HuH-7 (cell line): ENCODE data around the gene SAMD7.
A peak's percentile ranks its signal among the peaks of the same experiment; 100 is the strongest.

Source experiments
- DNase-seq: peaks from one replicate; pipeline ENCODE4 v3.0.0; 2011; ENCODE audit warnings: low spot score

Gene SAMD7, protein sequence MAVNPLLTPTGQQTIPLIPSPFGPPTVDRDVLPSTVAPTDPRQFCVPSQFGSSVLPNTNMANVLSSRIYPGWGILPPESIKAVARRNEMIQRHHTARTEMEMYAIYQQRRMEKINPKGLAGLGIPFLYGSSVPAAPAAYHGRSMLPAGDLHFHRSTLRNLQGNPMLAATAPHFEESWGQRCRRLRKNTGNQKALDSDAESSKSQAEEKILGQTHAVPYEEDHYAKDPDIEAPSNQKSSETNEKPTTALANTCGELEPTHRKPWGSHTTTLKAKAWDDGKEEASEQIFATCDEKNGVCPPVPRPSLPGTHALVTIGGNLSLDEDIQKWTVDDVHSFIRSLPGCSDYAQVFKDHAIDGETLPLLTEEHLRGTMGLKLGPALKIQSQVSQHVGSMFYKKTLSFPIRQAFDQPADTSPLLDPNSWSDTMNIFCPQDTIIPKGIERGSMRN

DNA sequence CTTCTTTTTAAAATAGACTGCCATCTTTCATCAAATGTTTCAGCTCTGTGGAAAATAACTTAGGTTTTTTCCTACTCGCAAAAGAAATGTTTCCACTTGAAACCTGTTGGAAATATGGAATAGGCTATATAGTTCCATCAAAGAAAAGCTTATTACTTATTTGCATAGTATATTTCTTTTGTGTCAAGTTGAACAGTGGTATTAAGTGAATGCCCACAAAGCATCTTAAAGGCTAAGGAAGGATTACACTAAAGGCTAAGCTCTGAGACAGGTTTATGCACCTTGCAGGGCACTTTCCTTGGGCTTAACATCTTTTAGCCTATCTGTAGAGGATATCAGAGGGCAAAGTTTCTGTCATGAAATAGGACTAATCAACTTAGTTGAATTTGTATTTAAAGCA lies at the start of gene SAMD7:
Gene SAMD7 (plus strand): TSS at position 301 of the 400 bp plus-strand sequence. CDS start 7,927 bp downstream, outside the sequence.
- no peak for DNase-seq

DNA sequence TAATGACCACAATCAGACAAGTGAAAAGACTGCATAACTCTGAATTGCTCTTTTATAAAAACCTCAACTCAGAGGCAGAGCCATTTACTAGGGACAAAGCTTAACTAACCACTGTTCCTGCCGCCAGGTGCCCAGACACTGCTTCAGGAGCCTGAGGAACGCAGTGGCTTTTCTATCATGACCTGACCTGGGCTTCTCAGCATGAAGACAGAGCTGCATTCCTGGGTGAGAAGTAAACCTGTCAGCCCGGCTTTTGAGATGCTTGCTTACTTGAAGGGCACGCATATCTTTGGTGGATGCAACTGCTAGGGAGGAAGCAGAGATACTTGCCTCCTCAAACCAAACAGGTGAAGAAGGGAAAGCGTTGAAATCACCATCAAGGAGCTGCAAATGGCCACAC lies 49.5 kb upstream of the SAMD7 start:
- DNase-seq: no peak

DNA sequence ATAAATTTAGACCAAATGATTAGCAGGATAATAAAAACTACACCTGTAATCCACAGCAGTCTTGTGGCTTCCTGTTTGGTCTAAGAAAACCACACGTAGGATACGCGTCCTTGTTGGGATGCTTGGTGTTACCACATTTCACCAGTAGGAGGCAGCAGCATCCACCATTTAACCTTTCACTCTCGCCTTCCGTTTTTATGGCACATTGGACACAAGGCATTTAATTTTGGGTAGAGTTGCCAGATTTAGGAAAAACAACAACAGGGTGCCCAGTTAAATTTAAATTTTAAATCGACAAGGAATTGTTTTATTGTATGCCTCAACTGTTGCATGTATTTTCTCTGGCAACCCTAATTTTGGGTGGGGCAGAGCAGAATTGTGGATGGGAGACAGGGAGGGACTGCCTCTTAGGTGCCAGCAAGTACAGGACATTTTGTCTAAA lies 47.9 kb upstream of the SAMD7 start:
- DNase-seq: peak; percentile 47

DNA sequence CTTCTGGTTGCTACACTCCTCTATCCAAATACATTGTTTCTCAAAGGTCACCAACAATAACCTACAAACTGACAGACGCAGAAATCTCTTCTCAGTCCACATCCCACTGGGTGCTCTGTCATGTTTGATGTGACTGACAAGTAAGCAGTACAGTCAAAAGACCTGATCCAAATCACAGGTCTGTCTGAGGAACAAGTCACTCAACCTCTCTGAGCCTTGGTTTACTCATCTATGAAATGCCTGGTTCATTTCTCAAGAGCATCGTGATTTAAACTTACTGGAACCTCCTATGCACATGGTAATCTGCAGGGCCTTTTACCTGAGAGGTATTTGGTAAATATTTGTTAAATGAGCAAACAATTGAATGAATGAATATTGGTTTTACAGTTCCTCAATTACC lies 47.1 kb upstream of the SAMD7 start:
- no peak for DNase-seq

DNA sequence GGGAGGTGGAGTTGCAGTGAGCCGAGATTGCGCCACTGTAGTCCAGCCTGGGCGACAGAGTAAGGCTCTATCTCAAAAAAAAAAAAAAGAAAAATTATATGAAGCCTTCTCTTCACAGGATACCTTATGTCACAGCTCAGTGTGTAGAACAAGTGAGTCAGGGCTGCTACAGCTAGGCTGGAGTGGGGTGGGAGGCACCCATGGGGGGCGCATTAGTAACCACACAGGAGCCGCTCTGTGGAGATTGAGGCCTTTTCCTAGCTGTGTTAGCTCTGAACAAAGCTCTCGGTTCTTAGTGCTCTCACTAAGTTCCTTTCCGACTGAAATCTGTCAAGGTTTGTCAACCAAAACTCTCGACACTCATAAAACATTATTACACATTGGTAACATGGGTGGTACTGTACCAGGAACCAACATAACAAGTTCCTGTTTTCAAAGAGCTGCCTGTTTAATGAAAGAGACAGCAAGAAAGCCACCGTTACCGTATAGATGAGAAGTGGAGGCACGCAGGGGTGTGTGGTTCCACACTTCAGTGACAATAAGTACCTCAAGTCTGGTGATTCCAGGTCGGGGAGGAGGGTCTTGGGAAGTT lies 46.1 kb upstream of the SAMD7 start:
- no peak for DNase-seq

DNA sequence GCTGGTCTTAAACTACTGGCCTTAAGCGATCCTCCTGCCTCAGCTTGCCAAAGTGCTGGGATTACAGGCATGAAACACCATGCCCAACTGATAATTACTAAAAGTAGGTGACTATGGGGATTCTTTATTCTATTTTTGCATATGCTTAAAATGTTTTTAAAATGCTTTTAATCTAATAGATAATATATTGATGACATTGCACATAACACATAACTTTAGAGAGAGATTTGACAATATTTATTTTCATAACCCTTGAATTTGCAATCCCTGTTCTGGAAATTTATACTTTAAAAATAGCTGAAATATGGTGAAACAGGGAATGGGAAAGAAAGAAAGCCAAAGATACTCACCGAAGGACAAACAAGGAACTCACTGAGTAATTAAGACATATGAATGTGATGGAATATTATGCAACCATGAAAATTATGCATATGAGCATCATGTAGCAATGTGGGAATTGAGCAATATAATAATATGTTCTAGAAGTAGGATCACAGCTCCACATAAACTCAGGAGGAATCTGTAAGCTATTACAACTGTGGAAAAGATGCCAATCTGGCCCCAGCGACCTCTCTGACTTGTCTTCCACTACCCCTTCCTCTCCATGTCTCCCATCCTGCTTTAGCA lies 43.7 kb upstream of the SAMD7 start:
- no peak for DNase-seq

DNA sequence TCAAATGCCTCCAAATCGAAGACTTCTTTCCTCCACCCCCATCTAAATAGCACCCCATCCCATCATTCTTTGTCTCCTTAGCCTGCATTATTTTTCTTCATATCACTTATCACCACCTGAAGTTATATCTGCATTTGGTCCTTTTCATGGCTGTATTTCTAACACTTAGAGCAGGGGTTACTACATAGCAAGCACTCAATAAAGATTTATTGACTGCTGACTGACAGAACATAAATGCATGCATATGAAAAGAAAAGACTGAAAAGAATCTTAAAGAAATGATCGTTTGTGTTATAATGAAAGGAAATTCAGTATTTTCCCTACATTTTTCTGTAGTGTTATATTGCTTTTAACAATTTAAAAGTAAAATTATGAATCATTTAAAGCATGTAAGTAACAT lies 43.0 kb upstream of the SAMD7 start:
- DNase-seq: no peak

DNA sequence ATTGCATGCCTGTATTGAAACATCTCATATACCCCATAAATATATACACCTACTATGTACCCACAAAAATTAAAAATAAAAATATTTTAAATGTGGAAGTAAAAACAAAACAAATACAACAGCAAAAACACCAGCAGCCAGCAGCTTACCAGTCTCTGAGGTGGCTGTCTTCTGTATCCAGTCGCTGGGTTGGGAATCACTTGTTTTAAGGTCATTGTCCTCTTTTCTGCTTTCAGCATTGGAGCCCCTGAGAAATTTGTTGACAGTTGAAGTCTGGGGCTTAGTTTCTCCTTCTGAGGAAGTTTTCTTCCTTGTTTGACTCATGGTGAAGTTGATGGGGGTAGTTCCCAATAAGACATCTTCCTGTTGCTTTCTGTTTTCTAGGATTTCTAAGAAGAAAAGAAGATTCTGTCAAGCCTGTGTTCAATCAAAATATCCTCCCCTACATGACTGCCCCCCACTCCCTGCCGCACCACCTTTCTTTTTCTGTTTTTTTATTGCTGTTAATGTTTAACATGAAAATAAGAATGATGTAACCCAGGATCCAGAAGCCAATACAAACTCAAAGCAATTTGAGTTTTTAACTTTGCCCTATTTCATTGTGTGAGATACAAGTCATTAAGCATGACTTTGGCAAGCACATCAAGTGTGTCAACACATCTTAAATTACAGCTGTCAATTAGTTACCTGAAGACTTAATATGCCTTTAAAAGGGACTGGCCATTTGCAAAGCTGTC lies 41.7 kb upstream of the SAMD7 start, which contains the start of gene LRRC31:
Gene LRRC31 (minus strand): TSS at position 452 of the 737 bp plus-strand sequence. CDS start 128 bp downstream, at position 324.
- peak; percentile 31 for DNase-seq

DNA sequence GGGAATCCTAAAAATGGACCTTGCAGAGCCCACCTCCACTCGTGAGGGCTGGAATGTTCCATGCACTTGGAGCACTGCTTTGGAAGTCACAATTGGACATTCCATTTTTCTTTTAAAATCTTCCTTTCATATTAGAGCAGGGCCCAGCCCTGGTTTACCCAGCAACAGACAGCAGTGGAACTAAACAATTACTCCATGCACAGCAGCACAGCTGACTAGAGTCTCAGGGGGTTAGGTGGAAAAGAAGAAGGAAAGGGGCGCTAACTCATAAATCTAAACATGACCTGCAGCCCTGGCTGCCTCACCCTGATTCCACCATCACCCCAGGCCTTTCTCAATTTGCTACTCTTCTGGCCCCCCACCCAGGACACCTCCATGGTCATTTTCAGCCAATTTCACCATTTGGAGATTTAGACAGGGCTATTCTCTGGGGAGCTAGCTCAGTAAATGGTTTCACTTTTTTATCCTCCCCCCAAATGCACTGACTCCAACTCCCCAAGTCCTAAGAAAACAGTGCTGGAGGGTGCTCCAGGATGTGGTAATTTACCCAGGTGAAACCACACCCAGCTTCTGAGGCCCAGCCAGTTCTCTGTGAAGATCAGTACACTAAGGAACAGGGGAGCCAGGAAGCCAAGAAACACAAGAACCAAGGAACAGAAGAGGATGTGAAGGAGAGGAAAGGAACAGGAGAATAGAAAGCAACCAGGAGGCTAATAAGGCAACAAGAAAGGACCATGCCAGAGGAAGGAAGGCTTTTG lies 40.1 kb upstream of the SAMD7 start:
- DNase-seq: no peak

DNA sequence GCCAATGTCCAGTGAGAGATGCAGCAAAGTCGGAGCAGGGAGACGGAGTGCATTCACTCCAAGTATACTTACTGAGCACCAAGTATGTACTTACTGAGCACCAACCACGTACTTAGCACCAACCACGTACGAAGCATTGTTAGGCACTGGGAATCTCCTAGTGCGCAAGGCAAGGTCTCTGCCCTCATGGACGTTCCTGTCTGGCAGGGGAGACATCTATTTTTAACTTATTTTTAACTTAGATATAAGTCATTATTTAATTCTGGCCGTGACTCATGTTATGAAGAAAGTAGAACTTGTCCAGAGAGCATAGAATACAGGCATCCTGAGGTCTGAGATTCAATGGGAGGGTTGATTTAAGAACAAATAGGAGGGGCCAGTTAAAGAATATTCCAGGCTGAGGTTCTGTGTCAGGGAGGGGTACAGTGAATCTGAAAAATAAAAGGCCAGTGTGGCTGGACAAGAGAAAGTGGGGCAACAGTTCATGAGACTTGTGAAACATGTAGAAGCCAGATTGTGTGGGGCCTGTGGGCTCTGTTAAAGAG lies 32.3 kb upstream of the SAMD7 start:
- no peak for DNase-seq

DNA sequence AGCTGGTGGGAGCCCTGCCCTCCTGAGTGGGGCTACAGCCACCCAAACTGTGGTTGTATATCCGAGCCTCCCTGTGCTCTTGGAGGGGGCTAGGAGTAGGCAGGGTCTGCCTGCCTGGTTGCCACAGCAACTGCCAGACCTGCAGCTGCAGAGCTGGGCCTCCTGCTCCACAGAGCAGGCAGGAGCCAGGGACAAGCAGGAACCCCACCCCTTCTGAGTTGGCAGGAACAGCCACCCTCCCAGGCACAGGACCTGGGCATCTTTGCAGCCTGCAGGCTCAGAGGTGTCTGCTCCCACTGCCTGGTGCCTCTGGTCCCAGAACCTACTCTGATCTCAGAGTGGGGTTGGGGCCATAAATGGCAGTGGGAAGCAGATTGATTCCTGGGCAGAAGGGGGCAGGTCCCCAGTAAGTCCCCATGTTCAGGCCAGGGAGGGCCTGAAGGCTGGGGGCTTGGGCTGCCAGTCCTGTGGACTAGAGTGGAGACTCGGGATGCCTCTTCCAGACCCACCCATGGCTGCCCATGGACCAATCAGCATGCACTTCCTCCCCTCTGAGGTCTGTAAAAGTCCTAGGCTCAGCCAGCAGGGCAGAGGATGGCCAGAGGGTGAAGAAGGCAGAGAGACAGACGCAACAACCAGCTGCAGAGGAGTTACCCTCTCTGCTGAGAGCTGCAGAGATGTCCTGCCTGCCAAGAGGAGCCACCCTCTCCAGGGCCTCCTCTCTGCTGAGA lies 31.4 kb upstream of the SAMD7 start:
- no peak for DNase-seq

DNA sequence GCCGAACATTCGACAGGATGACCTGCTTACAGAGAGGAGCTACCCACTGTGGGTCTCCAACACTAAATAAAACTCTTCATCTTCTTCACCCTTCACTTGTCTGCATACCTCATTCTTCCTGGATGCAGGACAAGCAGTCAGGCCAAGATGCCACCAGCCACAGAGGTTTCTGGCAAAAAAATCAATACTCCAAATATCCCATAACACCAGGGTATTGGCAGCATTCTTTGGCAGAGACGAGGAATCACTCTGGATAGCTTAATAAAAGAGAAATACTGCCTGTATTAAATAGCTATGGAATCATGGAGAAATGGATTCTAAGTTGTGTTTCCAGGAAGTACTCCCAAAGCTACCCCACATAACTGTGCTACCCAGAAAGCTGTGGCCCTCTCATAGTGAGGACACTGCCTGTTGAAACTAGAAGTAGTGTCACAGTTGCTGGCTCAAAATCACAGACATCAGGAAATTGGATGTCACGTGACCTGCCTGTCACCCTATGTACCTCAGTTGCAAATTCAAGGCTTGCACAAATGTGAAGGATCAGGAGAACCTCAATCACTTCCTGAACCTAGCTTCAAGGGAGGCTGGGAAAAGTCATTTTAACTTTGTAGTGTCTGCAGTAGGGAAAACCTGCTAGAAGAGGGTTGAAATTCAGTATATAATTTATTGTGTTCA lies 30.7 kb upstream of the SAMD7 start:
- DNase-seq: no peak

DNA sequence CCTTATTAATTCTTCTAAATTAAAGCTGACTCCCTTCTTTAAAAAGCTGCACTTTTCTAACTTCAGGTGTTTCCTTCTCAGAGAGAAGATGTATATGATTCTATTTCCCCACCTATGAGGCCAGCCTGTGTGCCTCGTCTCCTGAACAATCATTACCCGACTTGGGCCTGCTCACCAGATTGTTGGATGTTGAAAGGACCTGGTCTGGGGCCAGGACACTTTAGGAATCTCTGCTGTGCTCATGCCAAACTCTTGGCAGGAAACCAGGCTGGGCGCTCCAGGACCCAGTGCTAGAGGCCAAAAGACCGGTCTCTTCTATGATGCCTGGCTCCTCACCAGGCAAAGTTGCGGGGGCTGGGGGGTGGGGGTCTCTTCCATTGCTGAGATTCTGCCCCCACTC lies 24.7 kb upstream of the SAMD7 start:
- DNase-seq: no peak

DNA sequence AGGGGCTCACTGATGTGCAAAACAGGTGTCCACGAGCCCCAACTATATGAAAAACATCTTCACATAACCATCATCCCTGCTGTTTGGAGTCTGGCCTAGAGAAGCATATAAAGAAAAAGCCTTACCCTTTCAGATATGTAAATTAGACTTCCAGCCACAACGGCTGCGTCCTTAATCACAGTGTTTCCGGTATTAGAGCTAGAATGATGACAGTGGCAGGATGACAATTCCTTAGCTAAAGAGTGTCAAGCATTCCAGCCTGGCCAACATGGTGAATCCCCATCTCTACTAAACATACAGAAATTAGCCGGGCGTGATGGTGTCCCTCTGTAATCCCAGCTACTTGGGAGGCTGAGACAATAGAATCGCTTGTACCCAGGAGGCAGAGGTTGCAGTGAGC lies 19.5 kb upstream of the SAMD7 start:
- no peak for DNase-seq

DNA sequence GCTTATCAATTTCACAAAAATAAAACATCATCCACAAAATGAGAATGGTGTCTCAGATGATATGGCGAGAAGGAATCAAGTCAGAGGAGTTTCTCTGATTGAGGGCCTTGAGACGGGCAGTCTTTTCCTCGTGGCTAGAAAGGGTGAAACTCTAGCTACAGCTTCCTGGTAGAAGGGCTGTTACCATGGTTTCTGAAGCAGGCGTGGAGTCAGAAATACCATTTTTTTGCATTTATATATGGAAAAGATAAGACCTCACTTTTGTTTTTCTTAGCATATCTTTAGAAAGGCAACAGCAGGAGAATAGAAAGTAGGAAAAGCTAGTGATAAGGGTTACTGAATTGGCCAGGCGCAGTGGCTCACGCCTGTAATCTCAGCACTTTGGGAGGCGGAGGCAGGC lies 17.3 kb upstream of the SAMD7 start:
- no peak for DNase-seq

DNA sequence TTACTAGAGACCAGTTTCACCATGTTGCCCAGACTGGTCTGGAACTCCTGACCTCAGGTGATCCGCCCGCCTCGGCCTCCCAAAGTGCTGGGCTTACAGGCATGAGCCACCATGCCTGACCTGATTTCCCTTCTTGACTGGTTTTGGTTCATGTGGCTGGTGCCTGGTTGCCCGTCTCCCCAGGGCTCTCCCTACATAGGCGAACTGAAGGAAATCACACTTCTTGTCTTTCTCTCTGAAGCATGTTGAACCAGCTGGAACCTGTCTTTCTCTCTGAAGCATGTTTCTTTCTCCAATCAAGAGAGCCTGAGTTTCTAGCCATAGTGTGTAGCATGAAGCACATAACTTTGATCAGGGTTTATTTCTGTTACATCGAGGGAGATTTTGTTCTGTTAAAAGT lies 16.3 kb upstream of the SAMD7 start:
- DNase-seq: no peak

DNA sequence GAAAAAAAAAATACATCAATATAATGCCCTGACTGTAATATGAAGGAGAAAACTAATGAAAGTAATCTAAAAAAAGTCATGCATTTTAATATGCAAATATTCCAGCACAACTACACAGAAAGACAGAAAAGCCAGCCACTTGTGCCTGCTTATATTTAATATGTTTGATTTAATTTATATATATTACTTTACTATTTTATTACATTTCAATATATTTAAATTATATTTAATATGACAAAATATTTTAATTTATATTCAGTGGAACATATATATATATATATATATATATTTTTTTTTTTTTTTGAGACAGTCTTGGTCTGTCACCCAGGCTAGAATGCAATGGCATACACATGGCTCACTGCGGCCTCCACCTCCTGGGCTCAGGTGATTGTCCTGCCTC lies 14.1 kb upstream of the SAMD7 start:
- DNase-seq: no peak

DNA sequence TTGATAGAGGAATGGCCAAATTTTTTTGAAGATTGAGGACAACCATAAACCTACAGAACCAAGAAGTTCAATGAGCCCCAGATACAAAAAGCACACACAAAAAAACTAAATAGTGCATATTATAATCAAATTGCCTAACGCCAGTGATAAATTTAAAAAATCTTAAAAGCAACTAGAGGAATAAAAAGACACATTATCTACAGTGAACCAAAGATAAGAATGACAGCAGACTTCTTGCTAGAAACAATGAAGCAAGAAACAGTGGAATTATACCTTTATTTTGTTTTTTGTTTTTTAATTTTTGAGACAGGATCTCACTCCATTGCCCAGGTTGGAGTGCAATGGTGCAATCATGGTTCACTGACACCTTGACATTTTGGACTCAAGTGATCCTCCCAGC lies 9.9 kb upstream of the SAMD7 start:
- no peak for DNase-seq

DNA sequence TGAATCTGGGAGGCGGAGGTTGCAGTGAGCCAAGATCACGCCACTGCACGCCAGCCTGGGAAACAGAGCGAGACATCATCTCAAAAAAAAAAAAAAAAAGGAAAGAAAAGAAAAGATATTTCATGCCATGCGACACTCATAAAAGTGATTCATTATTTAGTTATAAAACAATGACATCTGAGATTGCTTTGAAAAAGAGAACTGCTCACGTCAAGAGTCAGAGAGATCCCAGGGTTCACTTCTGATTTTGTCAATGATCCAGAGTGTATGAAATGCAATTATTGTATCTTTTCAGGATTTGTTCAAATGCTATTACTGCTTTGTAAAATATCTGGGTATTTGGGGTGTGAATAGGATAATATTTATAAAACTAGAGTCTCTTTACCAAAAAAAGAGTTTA lies 6.0 kb upstream of the SAMD7 start:
- DNase-seq: no peak

DNA sequence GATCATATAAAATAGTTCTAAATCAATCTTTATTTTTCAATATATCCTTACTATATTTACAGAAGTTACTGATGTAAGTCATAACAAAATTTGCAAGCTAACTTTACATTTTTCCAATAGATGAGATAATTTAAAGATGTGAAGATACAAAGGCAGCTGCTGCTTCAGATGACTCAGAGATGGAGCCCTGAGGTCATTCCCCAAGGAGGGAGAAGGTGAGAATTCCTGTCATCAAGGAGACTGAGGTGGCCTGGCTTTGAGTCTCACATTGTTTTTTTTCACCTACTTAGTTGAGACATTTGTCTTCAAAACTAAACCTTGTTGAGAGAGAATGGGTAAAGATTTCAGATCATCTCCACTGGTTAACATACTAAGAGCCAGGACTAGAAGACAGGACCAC lies 3.9 kb upstream of the SAMD7 start:
- DNase-seq: no peak
